Measurements from ENCODE around the gene FBXL16. TPM values are rescaled to one million over a fixed set of nuclear protein-coding genes. Genes with fewer than 3 reads are reported as not detected.

The FBXL16 gene
- total RNA-seq, 3 donors from 2014 or later: 2.6 to 4.2 TPM; not detected in 1

DNA sequence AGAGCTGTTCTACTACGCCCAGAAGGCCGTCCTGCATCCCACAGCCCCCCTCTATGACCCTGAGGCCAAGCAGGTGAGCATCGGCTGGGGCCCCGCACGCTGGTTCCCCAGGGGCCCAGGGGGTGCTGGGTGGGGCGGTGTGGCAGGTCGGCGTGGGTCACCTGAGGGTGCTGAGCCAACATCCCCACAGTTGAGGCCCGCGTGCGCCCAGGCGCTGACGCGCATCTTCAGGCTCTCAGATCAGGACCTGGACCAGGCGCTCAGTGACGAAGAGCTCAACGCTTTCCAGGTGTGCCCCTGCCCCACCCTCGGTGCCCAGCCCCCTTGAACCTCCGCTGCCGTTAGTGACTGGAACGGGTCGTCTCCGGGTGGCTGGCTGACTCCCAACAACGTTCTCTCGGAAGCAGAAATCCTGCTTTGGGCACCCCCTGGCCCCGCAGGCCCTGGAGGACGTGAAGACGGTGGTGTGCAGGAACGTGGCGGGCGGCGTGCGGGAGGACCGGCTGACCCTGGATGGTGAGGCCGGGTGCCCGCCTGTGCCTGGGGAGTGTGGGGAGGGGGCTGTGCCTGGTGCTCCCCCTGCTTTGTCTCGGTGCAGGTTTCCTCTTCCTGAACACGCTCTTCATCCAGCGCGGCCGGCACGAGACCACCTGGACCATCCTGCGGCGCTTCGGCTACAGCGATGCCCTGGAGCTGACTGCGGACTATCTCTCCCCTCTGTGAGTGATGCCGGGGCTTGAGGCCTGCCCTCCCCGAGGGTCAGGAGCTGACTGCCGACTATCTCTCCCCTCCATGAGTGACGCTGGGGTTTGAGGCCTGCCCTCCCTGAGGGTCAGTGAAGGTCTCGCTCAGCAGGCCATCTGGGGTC is 34.9 kb downstream of the FBXL16 start:
- no peak for DNase-seq (ENCODE audit: low spot score in 2 of 2)

DNA sequence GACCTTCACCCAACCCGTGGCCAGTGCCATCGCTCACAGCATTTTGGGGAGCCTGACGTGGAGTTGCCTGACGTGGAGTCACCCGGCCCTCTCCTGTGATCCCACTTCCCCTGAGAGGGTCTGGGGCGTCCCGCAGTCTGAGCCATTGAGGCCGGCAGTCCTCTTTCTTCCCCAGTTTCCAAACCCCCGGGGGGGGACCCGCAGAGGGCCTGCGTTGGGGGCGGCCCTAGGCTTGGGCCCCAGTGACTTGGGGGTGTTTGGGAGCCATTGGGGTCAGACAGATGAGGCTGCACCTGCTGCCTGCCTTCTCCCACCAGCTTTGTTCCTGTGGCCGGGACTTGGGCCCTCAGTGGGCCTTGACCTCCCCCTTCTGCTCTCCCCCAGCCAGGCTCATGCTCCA is 35.9 kb downstream of the FBXL16 start:
- Histone ChIP-seq H3K4me1 (peaks cover 0 to 5% of the 10 kb centered on the region in 2 donors), H3K9me3 (no peaks in the 10 kb centered on the region), H3K36me3 (peaks cover 10% of the 10 kb centered on the region), H3K27ac (no peak overlapping the region), H3K4me3 (no peak overlapping the region), H3K27me3 (no peaks in the 10 kb centered on the region)
- intact Hi-C loops (cut with DNase I; ENCODE audit: low total_unique reads): no loop called here
- TF ChIP-seq POLR2A (IDR thresholded peaks at IDR 0.05) (no peak), POLR2AphosphoS5 (IDR thresholded peaks at IDR 0.05) (no peak)
- TF ChIP-seq, protein P1, sequence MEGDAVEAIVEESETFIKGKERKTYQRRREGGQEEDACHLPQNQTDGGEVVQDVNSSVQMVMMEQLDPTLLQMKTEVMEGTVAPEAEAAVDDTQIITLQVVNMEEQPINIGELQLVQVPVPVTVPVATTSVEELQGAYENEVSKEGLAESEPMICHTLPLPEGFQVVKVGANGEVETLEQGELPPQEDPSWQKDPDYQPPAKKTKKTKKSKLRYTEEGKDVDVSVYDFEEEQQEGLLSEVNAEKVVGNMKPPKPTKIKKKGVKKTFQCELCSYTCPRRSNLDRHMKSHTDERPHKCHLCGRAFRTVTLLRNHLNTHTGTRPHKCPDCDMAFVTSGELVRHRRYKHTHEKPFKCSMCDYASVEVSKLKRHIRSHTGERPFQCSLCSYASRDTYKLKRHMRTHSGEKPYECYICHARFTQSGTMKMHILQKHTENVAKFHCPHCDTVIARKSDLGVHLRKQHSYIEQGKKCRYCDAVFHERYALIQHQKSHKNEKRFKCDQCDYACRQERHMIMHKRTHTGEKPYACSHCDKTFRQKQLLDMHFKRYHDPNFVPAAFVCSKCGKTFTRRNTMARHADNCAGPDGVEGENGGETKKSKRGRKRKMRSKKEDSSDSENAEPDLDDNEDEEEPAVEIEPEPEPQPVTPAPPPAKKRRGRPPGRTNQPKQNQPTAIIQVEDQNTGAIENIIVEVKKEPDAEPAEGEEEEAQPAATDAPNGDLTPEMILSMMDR (IDR thresholded peaks at IDR 0.05): no peak
- DNase-seq (ENCODE audit: low spot score in 2 of 2): no peak

More for the DNA sequence above, 34.9 kb downstream of the FBXL16 start:
- no peak overlapping the region for H3K27ac ChIP-seq
- intact Hi-C loops (cut with DNase I; ENCODE audit: low total_unique reads): no loop called here
- H3K4me3 ChIP-seq: no peak overlapping the region
- TF ChIP-seq POLR2A (IDR thresholded peaks at IDR 0.05): no peak
- TF ChIP-seq, protein P1 (IDR thresholded peaks at IDR 0.05): no peak
- TF ChIP-seq POLR2AphosphoS5 (IDR thresholded peaks at IDR 0.05): no peak
- H3K9me3 ChIP-seq: no peaks in the 10 kb centered on the region
- no peaks in the 10 kb centered on the region for H3K27me3 ChIP-seq
- peaks cover 0 to 5% of the 10 kb centered on the region in 2 donors for H3K4me1 ChIP-seq
- H3K36me3 ChIP-seq: peaks cover 10% of the 10 kb centered on the region

DNA sequence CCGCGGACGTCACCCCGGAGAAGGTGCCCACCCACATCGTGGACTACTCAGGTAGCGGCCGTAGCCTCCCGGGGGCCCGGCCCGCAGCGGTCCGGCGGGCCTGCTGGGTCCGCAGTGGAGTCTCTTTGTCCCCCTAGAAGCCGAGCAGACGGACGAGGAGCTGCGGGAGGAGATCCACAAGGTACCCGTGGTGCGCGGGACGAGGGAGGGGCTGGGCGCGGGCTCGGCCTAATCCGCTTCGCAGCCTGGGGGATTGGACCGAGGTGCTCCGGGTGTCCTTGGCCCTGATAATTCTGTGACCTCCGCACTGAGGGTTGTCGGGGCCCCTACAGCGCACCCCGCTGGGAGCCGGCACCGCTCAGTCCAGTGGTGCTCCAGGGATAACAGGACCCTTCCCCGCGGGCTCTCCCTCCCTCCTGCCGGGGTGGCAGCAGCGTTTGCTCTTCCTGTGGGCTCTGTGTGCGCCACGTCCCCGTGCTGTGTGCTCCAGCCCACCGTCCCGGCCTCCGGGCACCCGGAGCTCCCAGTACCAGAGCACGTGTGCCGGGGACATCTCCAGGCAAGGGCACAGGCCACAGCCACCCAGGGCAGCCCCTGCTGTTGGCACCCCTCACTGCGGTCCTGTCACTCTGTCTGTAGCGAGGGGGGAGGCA is 37.0 kb downstream of the FBXL16 start:
- Histone ChIP-seq H3K9me3 (no peaks in the 10 kb centered on the region), H3K4me1 (peaks cover 0 to 5% of the 10 kb centered on the region in 2 donors), H3K27ac (peak overlapping the region; percentile 87), H3K27me3 (no peaks in the 10 kb centered on the region), H3K36me3 (peaks cover 10% of the 10 kb centered on the region), H3K4me3 (peak overlapping the region; percentile 90 to 97 (median 93))
- intact Hi-C loops (cut with DNase I; ENCODE audit: low total_unique reads): loop anchor here (1.0 kb wide), 1 partner anchor 22 kb away; the partner anchor contains the start of gene WDR24
- no peak for TF ChIP-seq POLR2AphosphoS5 (IDR thresholded peaks at IDR 0.05)
- TF ChIP-seq POLR2A (IDR thresholded peaks at IDR 0.05): no peak
- TF ChIP-seq, protein P1 (IDR thresholded peaks at IDR 0.05): no peak
- DNase-seq (ENCODE audit: low spot score in 2 of 2): no peak

DNA sequence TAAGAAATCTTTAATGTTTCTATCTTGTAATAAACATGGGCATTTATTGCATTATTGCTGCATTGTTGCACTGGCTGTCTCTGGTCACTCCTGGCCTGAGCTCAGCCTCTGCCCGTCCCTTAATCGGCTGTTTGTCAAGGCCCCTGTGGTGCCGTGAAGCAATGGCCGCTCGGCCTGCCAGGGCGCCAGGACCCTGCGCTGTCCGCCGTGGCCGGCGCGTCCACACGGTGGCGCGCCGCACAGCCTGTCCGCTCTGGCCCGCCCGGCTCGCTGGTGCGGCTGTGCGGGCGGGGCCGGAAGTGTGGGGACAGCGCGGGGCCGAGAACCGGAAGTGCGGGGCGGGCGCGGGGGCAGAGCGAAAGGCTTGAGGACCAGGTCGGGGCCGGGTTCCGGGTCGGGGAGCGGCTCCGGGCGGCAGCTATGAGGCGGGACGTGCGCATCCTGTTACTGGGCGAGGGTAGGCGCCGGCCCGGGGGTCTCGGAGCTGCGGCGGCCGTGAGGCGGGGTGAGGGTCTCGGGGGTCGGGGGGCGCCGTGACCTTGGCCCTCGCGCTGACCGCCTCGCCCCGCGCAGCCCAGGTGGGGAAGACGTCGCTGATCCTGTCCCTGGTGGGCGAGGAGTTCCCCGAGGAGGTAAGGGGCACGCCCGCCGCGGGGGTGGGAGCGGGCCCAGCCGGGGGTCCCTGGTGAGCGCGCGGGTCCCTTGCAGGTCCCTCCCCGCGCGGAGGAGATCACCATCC is 37.7 kb downstream of the FBXL16 start, which contains the start of gene RHOT2:
TSS of gene RHOT2 (plus strand) at position 353 of the 739 bp plus-strand sequence. CDS start at position 421, 68 bp downstream.
- no peaks in the 10 kb centered on the region for H3K9me3 ChIP-seq
- H3K27me3 ChIP-seq: no peaks in the 10 kb centered on the region
- peaks cover 0 to 5% of the 10 kb centered on the region in 2 donors for H3K4me1 ChIP-seq
- peak; percentile 57 for TF ChIP-seq POLR2A (IDR thresholded peaks at IDR 0.05)
- TF ChIP-seq, protein P1 (IDR thresholded peaks at IDR 0.05): peak; percentile 57 to 93 (median 58)
- peak; percentile 45 to 83 (median 65) for TF ChIP-seq POLR2AphosphoS5 (IDR thresholded peaks at IDR 0.05)
- intact Hi-C loops (cut with DNase I; ENCODE audit: low total_unique reads): loop anchor here (1.0 kb wide), 1 partner anchor 22 kb away; the partner anchor contains the start of gene WDR24
- H3K4me3 ChIP-seq: peak within 1 kb of the TSS; percentile 90 to 97 (median 93)
- peak within 1 kb of the TSS; percentile 87 for H3K27ac ChIP-seq
- peaks cover 10% of the 10 kb centered on the region for H3K36me3 ChIP-seq
- DNase-seq (ENCODE audit: low spot score in 2 of 2): peak; percentile 91 to 93

Measured in breast epithelium (tissue), 4 donors.